Stimulated activated CD8-positive, alpha-beta memory T cell treated with anti-CD3 and anti-CD28 coated beads, Interleukin-4, amount 100 ng/mL, for 48 hours (primary cell): ENCODE data around the gene TOP1.

Experiments
- DNase-seq: peaks from one replicate; pipeline ENCODE4 v3.0.0-alpha.2; 2020

Gene TOP1

GRCh38 chr20:41151134-41151869, 122.7 kb downstream of the TOP1 start:
- no peak for DNase-seq

- DNase-seq: no peak
Observed at GRCh38 chr20:41152108-41152757, 123.6 kb downstream of the TOP1 start.

- no peak for DNase-seq
Observed at GRCh38 chr20:41154436-41155176, 126.0 kb downstream of the TOP1 start.

GRCh38 chr20:41155261-41155660, 126.6 kb downstream of the TOP1 start:
- no peak for DNase-seq

- DNase-seq: no peak
Observed at GRCh38 chr20:41158082-41158625, 129.5 kb downstream of the TOP1 start.

GRCh38 chr20:41159547-41159946, 130.9 kb downstream of the TOP1 start:
- DNase-seq: no peak

GRCh38 chr20:41160686-41161085, 132.1 kb downstream of the TOP1 start:
- DNase-seq: no peak

- no peak for DNase-seq
Observed at GRCh38 chr20:41161886-41162285, 133.3 kb downstream of the TOP1 start.

- DNase-seq: no peak
Observed at GRCh38 chr20:41162396-41162795, 133.8 kb downstream of the TOP1 start.

GRCh38 chr20:41163821-41164220, 135.2 kb downstream of the TOP1 start:
- no peak for DNase-seq

- DNase-seq: no peak
Observed at GRCh38 chr20:41165001-41165882, 136.6 kb downstream of the TOP1 start.

GRCh38 chr20:41166201-41167117, 137.8 kb downstream of the TOP1 start:
- no peak for DNase-seq

GRCh38 chr20:41167118-41167470, 138.5 kb downstream of the TOP1 start:
- DNase-seq: no peak

GRCh38 chr20:41167481-41168253, 139.0 kb downstream of the TOP1 start:
- DNase-seq: no peak

- DNase-seq: no peak
Observed at GRCh38 chr20:41168281-41169161, 139.9 kb downstream of the TOP1 start.

GRCh38 chr20:41169162-41169690, 140.6 kb downstream of the TOP1 start:
- no peak for DNase-seq

- no peak for DNase-seq
Observed at GRCh38 chr20:41169791-41170351, 141.2 kb downstream of the TOP1 start.

GRCh38 chr20:41170386-41171105, 141.9 kb downstream of the TOP1 start:
- DNase-seq: no peak
